ENCODE results near the gene CTIF. TPM values are rescaled to one million over a fixed set of nuclear protein-coding genes. Genes with fewer than 3 reads are reported as not detected.

CTIF gene
- total RNA-seq, 2 experiments from 2014 or later = 0.06 to 0.38 TPM

DNA sequence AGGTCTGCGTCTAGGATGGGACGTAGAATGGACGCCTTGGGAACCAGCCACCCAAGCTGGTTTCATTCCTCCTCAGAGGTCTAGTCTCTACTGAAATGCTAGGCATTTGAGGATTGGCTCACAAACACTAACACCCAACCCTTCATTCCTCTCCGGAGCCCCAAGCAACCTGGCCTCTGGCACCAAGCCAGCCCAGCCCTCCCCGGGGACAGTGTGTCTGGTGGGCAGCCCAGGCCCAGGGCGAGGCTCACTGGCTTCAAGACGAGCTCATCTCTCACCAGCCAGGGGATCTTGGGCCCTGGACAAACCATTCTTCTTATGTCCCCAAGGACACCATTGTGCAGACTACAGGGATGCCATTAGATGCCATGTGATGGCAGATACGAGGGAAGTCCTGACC, 182.5 kb downstream of the CTIF start:
- H3K9me2 ChIP-seq (ENCODE audit: insufficient read depth, low read length) = no peaks in the 10 kb centered on the region
- no peak for TF ChIP-seq EZH2phosphoT487 (IDR thresholded peaks at IDR 0.05; ENCODE audit: borderline replicate concordance, low read depth, low read length)
- TF ChIP-seq, protein P1, sequence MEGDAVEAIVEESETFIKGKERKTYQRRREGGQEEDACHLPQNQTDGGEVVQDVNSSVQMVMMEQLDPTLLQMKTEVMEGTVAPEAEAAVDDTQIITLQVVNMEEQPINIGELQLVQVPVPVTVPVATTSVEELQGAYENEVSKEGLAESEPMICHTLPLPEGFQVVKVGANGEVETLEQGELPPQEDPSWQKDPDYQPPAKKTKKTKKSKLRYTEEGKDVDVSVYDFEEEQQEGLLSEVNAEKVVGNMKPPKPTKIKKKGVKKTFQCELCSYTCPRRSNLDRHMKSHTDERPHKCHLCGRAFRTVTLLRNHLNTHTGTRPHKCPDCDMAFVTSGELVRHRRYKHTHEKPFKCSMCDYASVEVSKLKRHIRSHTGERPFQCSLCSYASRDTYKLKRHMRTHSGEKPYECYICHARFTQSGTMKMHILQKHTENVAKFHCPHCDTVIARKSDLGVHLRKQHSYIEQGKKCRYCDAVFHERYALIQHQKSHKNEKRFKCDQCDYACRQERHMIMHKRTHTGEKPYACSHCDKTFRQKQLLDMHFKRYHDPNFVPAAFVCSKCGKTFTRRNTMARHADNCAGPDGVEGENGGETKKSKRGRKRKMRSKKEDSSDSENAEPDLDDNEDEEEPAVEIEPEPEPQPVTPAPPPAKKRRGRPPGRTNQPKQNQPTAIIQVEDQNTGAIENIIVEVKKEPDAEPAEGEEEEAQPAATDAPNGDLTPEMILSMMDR (conservative IDR thresholded peaks at IDR 0.05; ENCODE audit: low read length) = no peak
- no peaks in the 10 kb centered on the region for H3K79me2 ChIP-seq (ENCODE audit: insufficient read depth, low read depth, low read length)
- H4K20me1 ChIP-seq (ENCODE audit: insufficient read depth, low read length) = no peaks in the 10 kb centered on the region
- H3K9me3 ChIP-seq (ENCODE audit: low read length) = no peaks in the 10 kb centered on the region
- ChIA-PET CTCF (ENCODE audit: unreplicated experiment) (no interaction called here), POLR2A (no interaction called here)
- no peaks in the 10 kb centered on the region for H3K4me1 ChIP-seq (ENCODE audit: insufficient read depth, low read length, poor library complexity, severe bottlenecking)
- H3K36me3 ChIP-seq (ENCODE audit: insufficient read depth, low read length) = no peaks in the 10 kb centered on the region
- no peak overlapping the region for H3K4me2 ChIP-seq (ENCODE audit: low read length)
- H2AFZ ChIP-seq (ENCODE audit: low read length) = no peak overlapping the region
- no peak overlapping the region for H3K4me3 ChIP-seq (ENCODE audit: low read depth, low read length, poor library complexity, severe bottlenecking)
- no peak for DNase-seq (ENCODE audit: low spot score)
- intact Hi-C loops (cut with micrococcal nuclease; ENCODE audit: unreplicated experiment) = no loop called here
- no peak overlapping the region for H3K27ac ChIP-seq (ENCODE audit: low read depth, low read length, poor library complexity, severe bottlenecking)
- no TSS peak for BruUV-seq (replicated peaks)

DNA sequence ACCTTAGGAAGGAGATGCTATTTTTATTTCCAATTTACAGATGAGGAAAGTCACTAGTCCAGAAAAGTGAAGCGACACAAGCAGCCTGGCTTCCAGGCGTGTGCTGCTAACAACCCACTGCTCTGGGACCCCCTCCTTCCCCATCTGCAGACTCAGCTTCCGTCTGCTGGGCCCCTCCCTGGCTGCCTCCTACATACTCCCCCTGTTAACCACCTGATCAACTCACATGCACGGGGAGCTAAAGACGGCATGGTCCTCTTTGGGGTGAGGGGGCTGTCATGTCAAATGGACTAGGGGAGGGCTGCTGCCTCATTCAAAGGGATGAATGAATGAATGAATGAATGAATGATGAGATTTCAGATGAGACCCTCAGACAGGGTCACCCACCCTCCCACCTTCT, 184.2 kb downstream of the CTIF start:
- no peak for DNase-seq (ENCODE audit: low spot score)
- Histone ChIP-seq H3K4me3 (ENCODE audit: low read depth, low read length, poor library complexity, severe bottlenecking) (no peak overlapping the region), H3K4me1 (ENCODE audit: insufficient read depth, low read length, poor library complexity, severe bottlenecking) (no peaks in the 10 kb centered on the region), H3K4me2 (ENCODE audit: low read length) (no peak overlapping the region), H2AFZ (ENCODE audit: low read length) (no peak overlapping the region), H3K36me3 (ENCODE audit: insufficient read depth, low read length) (no peaks in the 10 kb centered on the region), H3K9me2 (ENCODE audit: insufficient read depth, low read length) (no peaks in the 10 kb centered on the region), H4K20me1 (ENCODE audit: insufficient read depth, low read length) (no peaks in the 10 kb centered on the region), H3K27ac (ENCODE audit: low read depth, low read length, poor library complexity, severe bottlenecking) (no peak overlapping the region), H3K9me3 (ENCODE audit: low read length) (no peaks in the 10 kb centered on the region), H3K79me2 (ENCODE audit: insufficient read depth, low read depth, low read length) (no peaks in the 10 kb centered on the region)
- no TSS peak for BruUV-seq (replicated peaks)
- TF ChIP-seq, protein P1 (conservative IDR thresholded peaks at IDR 0.05; ENCODE audit: low read length) = no peak
- TF ChIP-seq EZH2phosphoT487 (IDR thresholded peaks at IDR 0.05; ENCODE audit: borderline replicate concordance, low read depth, low read length) = no peak
- intact Hi-C loops (cut with micrococcal nuclease; ENCODE audit: unreplicated experiment) = no loop called here
- ChIA-PET CTCF (ENCODE audit: unreplicated experiment) (no interaction called here), POLR2A (no interaction called here)

DNA sequence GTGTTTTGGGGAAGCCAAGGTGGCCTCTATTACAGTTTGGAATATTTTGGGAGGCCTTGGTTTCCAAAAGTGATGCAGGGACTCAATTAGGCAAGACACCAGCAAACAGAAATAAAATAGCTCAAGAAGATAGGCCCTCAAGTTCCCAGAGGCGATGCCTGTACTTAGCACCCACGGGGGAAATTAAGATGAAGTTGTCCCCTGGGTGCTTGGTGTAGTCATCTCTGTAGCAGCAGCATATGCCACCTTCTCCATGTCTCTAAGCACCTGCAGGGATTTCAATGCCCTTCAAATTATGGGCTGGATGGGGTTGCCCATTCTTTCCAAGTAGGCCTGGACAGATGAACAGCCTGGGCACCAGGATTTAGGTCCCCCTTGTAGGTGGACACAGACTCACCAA, 185.0 kb downstream of the CTIF start:
- Histone ChIP-seq H3K9me3 (ENCODE audit: low read length) (no peaks in the 10 kb centered on the region), H3K4me2 (ENCODE audit: low read length) (no peak overlapping the region), H2AFZ (ENCODE audit: low read length) (no peak overlapping the region), H3K36me3 (ENCODE audit: insufficient read depth, low read length) (no peaks in the 10 kb centered on the region), H4K20me1 (ENCODE audit: insufficient read depth, low read length) (no peaks in the 10 kb centered on the region), H3K9me2 (ENCODE audit: insufficient read depth, low read length) (no peaks in the 10 kb centered on the region), H3K79me2 (ENCODE audit: insufficient read depth, low read depth, low read length) (no peaks in the 10 kb centered on the region), H3K4me3 (ENCODE audit: low read depth, low read length, poor library complexity, severe bottlenecking) (no peak overlapping the region), H3K4me1 (ENCODE audit: insufficient read depth, low read length, poor library complexity, severe bottlenecking) (no peaks in the 10 kb centered on the region), H3K27ac (ENCODE audit: low read depth, low read length, poor library complexity, severe bottlenecking) (no peak overlapping the region)
- DNase-seq (ENCODE audit: low spot score) = no peak
- intact Hi-C loops (cut with micrococcal nuclease; ENCODE audit: unreplicated experiment) = no loop called here
- TF ChIP-seq EZH2phosphoT487 (IDR thresholded peaks at IDR 0.05; ENCODE audit: borderline replicate concordance, low read depth, low read length) = no peak
- TF ChIP-seq, protein P1 (conservative IDR thresholded peaks at IDR 0.05; ENCODE audit: low read length) = no peak
- BruUV-seq (replicated peaks) = no TSS peak
- ChIA-PET POLR2A (no interaction called here), CTCF (ENCODE audit: unreplicated experiment) (no interaction called here)

Data from OCI-LY7 (cell line).